HEK293T (cell line): ENCODE measurements around the gene MORF4L1.

Experiments used
- BHLHE40 ChIP-seq: fragments of 450-650 bp; IDR thresholded peaks from 2 replicates; pipeline ENCODE4 v1.6.1; 2016; ENCODE audit warnings: mild to moderate bottlenecking, moderate library complexity, borderline replicate concordance
- ELF4 ChIP-seq: fragments of 450-650 bp; IDR thresholded peaks from 2 replicates; pipeline ENCODE4 v1.6.1; 2017; ENCODE audit warnings: antibody characterized with exemption
- FOXA1 ChIP-seq: fragments of 450-650 bp; IDR thresholded peaks from 2 replicates; pipeline ENCODE4 v1.6.1; 2016; ENCODE audit warnings: mild to moderate bottlenecking
- FOXM1 ChIP-seq: fragments of 450-650 bp; IDR thresholded peaks from 2 replicates; pipeline ENCODE4 v1.6.1; 2017; ENCODE audit warnings: mild to moderate bottlenecking, borderline replicate concordance
- HDGF ChIP-seq: fragments of 450-650 bp; IDR thresholded peaks from 2 replicates; pipeline ENCODE4 v1.6.1; 2017; ENCODE audit warnings: antibody characterized with exemption, borderline replicate concordance
- NFRKB ChIP-seq: fragments of 450-650 bp; IDR thresholded peaks from 2 replicates; pipeline ENCODE4 v1.6.1; 2016; ENCODE audit warnings: mild to moderate bottlenecking, moderate library complexity
- SP1 ChIP-seq: fragments of 450-650 bp; IDR thresholded peaks from 2 replicates; pipeline ENCODE4 v1.6.1; 2017
- SUZ12 ChIP-seq: fragments of 450-650 bp; IDR thresholded peaks from 2 replicates; pipeline ENCODE4 v1.6.1; 2016; ENCODE audit warnings: mild to moderate bottlenecking
- TARDBP ChIP-seq: fragments of 450-650 bp; IDR thresholded peaks from 2 replicates; pipeline ENCODE4 v1.6.1; 2016
- ZNF384 ChIP-seq: fragments of 450-650 bp; IDR thresholded peaks from 2 replicates; pipeline ENCODE4 v1.6.1; 2016

DNA sequence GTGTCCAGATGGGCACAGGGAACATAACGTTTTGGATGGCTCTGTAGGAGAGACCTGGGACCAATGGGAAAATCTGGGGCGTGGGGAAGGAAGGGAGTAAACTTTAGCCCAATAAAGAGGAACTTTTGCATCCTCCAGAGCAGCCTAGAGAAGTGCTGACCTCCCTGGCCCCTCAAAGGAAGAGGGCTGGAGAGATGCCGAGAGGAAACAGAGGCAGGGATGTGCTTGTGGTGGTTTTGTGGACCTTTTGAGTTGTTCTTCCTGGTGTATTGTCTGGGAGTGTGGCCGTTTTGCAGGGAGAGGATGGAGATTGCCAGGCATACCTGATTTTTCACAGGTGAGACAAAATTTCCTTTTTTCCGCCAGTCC lies 61.9 kb downstream of the MORF4L1 start:
- no peak for TF ChIP-seq BHLHE40
- no peak for TF ChIP-seq SUZ12
- no peak for TF ChIP-seq SP1
- TF ChIP-seq FOXA1, result no peak
- no peak for TF ChIP-seq FOXM1
- no peak for TF ChIP-seq ELF4
- no peak for TF ChIP-seq TARDBP
- no peak for TF ChIP-seq NFRKB
- TF ChIP-seq ZNF384, result no peak
- no peak for TF ChIP-seq HDGF
